Caco-2 (cell line): ENCODE results near the gene ANO1. TPM values are rescaled to one million over a fixed set of nuclear protein-coding genes. Genes with fewer than 3 reads are reported as not detected.

Source experiments
- BruUV-seq: library from RNA; stranded (reverse); fragments of 400-500 nt; replicated peaks from 2 replicates; lab custom pipeline; 2021; lab: Mats Ljungman, UMichigan
- CTCF ChIA-PET: fragments of 300-600 bp; sonication (Branson Sonifier 250); formaldehyde crosslinking; loops from one replicate; lab custom pipeline; 2022; ENCODE audit warnings: antibody characterized with exemption; lab: Charles Lee
- POLR2A ChIA-PET: fragments of 300-600 bp; sonication (Branson Sonifier 250); formaldehyde crosslinking; loops from one replicate; lab custom pipeline; 2022; ENCODE audit warnings: antibody characterized with exemption; lab: Charles Lee
- DNase-seq, 2 experiments: peaks; one replicate each; pipeline versions ENCODE4 v3.0.0 to v3.0.0-alpha.2; 2020 to 2022
- H3K27me3 ChIP-seq: replicated peaks from 2 replicates; pipeline ENCODE4 v1.6.0; 2011; ENCODE audit warnings: low read length; ENCODE audit not compliant: control insufficient read depth, insufficient read depth
- H3K36me3 ChIP-seq: 2 replicates; pipeline ENCODE4 v1.5.1; 2011; ENCODE audit warnings: low read length; ENCODE audit not compliant: control insufficient read depth, insufficient read depth
- H3K4me1 ChIP-seq: fragments of 250-450 bp; sonication (Bioruptor Pico); 2 replicates; pipeline ENCODE4 v1.5.1; 2020; ENCODE audit warnings: mild to moderate bottlenecking
- H3K4me3 ChIP-seq: 2 replicates; pipeline ENCODE4 v1.5.1; 2011; ENCODE audit warnings: low read depth, mild to moderate bottlenecking, control low read depth, low read length
- H3K9me3 ChIP-seq: fragments of 250-450 bp; sonication (Bioruptor Pico); 2 replicates; pipeline ENCODE4 v1.5.1; 2020; ENCODE audit warnings: mild to moderate bottlenecking, moderate library complexity
- H3K27ac Mint-ChIP-seq: one replicate; pipeline ENCODE4 v1.8.0; 2022; ENCODE audit warnings: mixed read lengths; ENCODE audit not compliant: unreplicated experiment
- H3K27me3 Mint-ChIP-seq: one replicate; pipeline ENCODE4 v1.8.0; 2022; ENCODE audit warnings: mixed read lengths; ENCODE audit not compliant: insufficient read depth, unreplicated experiment
- H3K36me3 Mint-ChIP-seq: one replicate; pipeline ENCODE4 v1.8.0; 2022; ENCODE audit warnings: mild to moderate bottlenecking, mixed read lengths; ENCODE audit not compliant: insufficient read depth, unreplicated experiment
- H3K4me1 Mint-ChIP-seq: one replicate; pipeline ENCODE4 v1.8.0; 2022; ENCODE audit warnings: low read depth, mixed read lengths; ENCODE audit not compliant: unreplicated experiment
- H3K4me3 Mint-ChIP-seq: one replicate; pipeline ENCODE4 v1.8.0; 2022; ENCODE audit warnings: mild to moderate bottlenecking, moderate library complexity, mixed read lengths; ENCODE audit not compliant: unreplicated experiment
- H3K9me3 Mint-ChIP-seq: one replicate; pipeline ENCODE4 v1.8.0; 2022; ENCODE audit warnings: mixed read lengths; ENCODE audit not compliant: unreplicated experiment
- CTCF ChIP-seq, 2 experiments: fragments of 200-600 bp in 1 of 2; IDR thresholded peaks; 1 replicate in 1 of 2; 2 replicates in 1 of 2; pipeline versions ENCODE4 v1.5.1 to v1.8.0; 2011 to 2022; ENCODE audit warnings: antibody characterized with exemption in 1 of 2, control low read depth in 1 of 2, inconsistent platforms in 1 of 2, low read depth in 1 of 2, low read length in 1 of 2, mild to moderate bottlenecking in 1 of 2, moderate library complexity in 1 of 2; ENCODE audit not compliant: insufficient read depth in 1 of 2, severe bottlenecking in 1 of 2, unreplicated experiment in 1 of 2
- intact Hi-C: fragments of 100-400 bp; cut with micrococcal nuclease; formaldehyde crosslinking; loops from one replicate; pipeline ENCODE4 v1.10.0; 2022; ENCODE audit not compliant: unreplicated experiment
- total RNA-seq: library from RNA; stranded (reverse); gene quantifications from 2 replicates; pipeline ENCODE4 v1.2.3, GENCODE V29; 2022

ANO1 gene
- total RNA-seq, 1 experiment from 2014 or later, result 8.4 TPM

- Mint-ChIP-seq H3K9me3 (no peaks in the 10 kb centered on the region), H3K27ac (no peak overlapping the region), H3K36me3 (no peaks in the 10 kb centered on the region), H3K4me3 (no peak overlapping the region), H3K4me1 (peaks cover 38% of the 10 kb centered on the region), H3K27me3 (no peaks in the 10 kb centered on the region)
- Histone ChIP-seq H3K9me3 (no peaks in the 10 kb centered on the region), H3K4me3 (no peak overlapping the region), H3K4me1 (peaks cover 60% of the 10 kb centered on the region), H3K36me3 (no peaks in the 10 kb centered on the region), H3K27me3 (no peaks in the 10 kb centered on the region)
- intact Hi-C loops, result no loop called here
- POLR2A ChIA-PET, result no interaction called here
- BruUV-seq, result no TSS peak
- CTCF ChIA-PET, result no interaction called here
- TF ChIP-seq CTCF (IDR thresholded peaks at IDR 0.05; ENCODE audit: insufficient read depth in 1 of 2, low read depth in 1 of 2, low read length in 1 of 2, severe bottlenecking in 1 of 2, unreplicated experiment in 1 of 2), result no peak
- DNase-seq, result peak in 1 of 2 experiments; percentile 26
These were observed 13.3 kb upstream of the ANO1 start for GRCh38 chr11:70064726-70065317.

- Mint-ChIP-seq H3K27ac (no peak overlapping the region), H3K9me3 (no peaks in the 10 kb centered on the region), H3K27me3 (no peaks in the 10 kb centered on the region), H3K36me3 (no peaks in the 10 kb centered on the region), H3K4me3 (no peak overlapping the region), H3K4me1 (peaks cover 38% of the 10 kb centered on the region)
- H3K4me1 ChIP-seq, result peaks cover 54% of the 10 kb centered on the region
- H3K27me3 ChIP-seq, result no peaks in the 10 kb centered on the region
- POLR2A ChIA-PET, result no interaction called here
- H3K9me3 ChIP-seq, result no peaks in the 10 kb centered on the region
- TF ChIP-seq CTCF (IDR thresholded peaks at IDR 0.05; ENCODE audit: insufficient read depth in 1 of 2, low read depth in 1 of 2, low read length in 1 of 2, severe bottlenecking in 1 of 2, unreplicated experiment in 1 of 2), result no peak
- no peaks in the 10 kb centered on the region for H3K36me3 ChIP-seq
- H3K4me3 ChIP-seq, result no peak overlapping the region
- intact Hi-C loops, result no loop called here
- no TSS peak for BruUV-seq
- CTCF ChIA-PET, result no interaction called here
- DNase-seq, result peak in 1 of 2 experiments; percentile 33
These were observed 12.6 kb upstream of the ANO1 start for GRCh38 chr11:70065318-70066135.

GRCh38 chr11:70066136-70066520 lies 12.0 kb upstream of the ANO1 start:
- TF ChIP-seq CTCF (IDR thresholded peaks at IDR 0.05; ENCODE audit: insufficient read depth in 1 of 2, low read depth in 1 of 2, low read length in 1 of 2, severe bottlenecking in 1 of 2, unreplicated experiment in 1 of 2), result no peak
- Histone ChIP-seq H3K9me3 (no peaks in the 10 kb centered on the region), H3K4me1 (peaks cover 54% of the 10 kb centered on the region), H3K27me3 (no peaks in the 10 kb centered on the region), H3K36me3 (no peaks in the 10 kb centered on the region), H3K4me3 (no peak overlapping the region)
- H3K4me3 Mint-ChIP-seq, result no peak overlapping the region
- H3K36me3 Mint-ChIP-seq, result no peaks in the 10 kb centered on the region
- no peak for DNase-seq
- peaks cover 38% of the 10 kb centered on the region for H3K4me1 Mint-ChIP-seq
- intact Hi-C loops, result no loop called here
- H3K27me3 Mint-ChIP-seq, result no peaks in the 10 kb centered on the region
- no peak overlapping the region for H3K27ac Mint-ChIP-seq
- CTCF ChIA-PET, result no interaction called here
- POLR2A ChIA-PET, result no interaction called here
- no peaks in the 10 kb centered on the region for H3K9me3 Mint-ChIP-seq
- BruUV-seq, result no TSS peak
